Activated T-helper 1 cell treated with anti-CD3 and anti-CD28 coated beads, Interleukin-12 subunit alpha, Interleukin-12 subunit beta, Interleukin-2, Interleukin-4 antibody, amounts not matched to agents 30 ng/mL and 10 ng/mL and 1 ng/mL, durations not matched to agents 14 hours and 24 hours and 36 hours (primary cell): ENCODE data around the gene RPLP2. TPM values are rescaled to one million over a fixed set of nuclear protein-coding genes. Genes with fewer than 3 reads are reported as not detected.

ENCODE experiments used
- DNase-seq: peaks from one replicate; pipeline ENCODE4 v3.0.0; 2021; ENCODE audit warnings: low spot score
- H3K27ac Mint-ChIP-seq: one replicate; pipeline ENCODE4 v1.8.0; 2021; ENCODE audit warnings: mild to moderate bottlenecking, mixed read lengths
- H3K27me3 Mint-ChIP-seq: one replicate; pipeline ENCODE4 v1.8.0; 2022; ENCODE audit warnings: mild to moderate bottlenecking, moderate library complexity, mixed read lengths; ENCODE audit not compliant: insufficient read depth
- H3K36me3 Mint-ChIP-seq: one replicate; pipeline ENCODE4 v1.8.0; 2021; ENCODE audit warnings: low read depth, mixed read lengths
- H3K4me1 Mint-ChIP-seq: one replicate; pipeline ENCODE4 v1.8.0; 2021; ENCODE audit warnings: low read depth, mixed read lengths
- H3K4me3 Mint-ChIP-seq: one replicate; pipeline ENCODE4 v1.8.0; 2021; ENCODE audit warnings: mild to moderate bottlenecking, moderate library complexity, mixed read lengths
- H3K9me3 Mint-ChIP-seq: one replicate; pipeline ENCODE4 v1.8.0; 2021; ENCODE audit warnings: mixed read lengths
- intact Hi-C: fragments of 100-400 bp; cut with micrococcal nuclease; formaldehyde crosslinking; loops from one replicate; pipeline ENCODE4 v1.15.1; 2024
- total RNA-seq: library from RNA; stranded (reverse); gene quantifications from 2 replicates; pipeline ENCODE4 v1.2.3, GENCODE V29; 2022

The RPLP2 gene
- total RNA-seq, 1 donor from 2014 or later, result 2,072 TPM

- Mint-ChIP-seq H3K4me1 (no peaks in the 10 kb centered on the region), H3K27me3 (peaks cover 2% of the 10 kb centered on the region), H3K9me3 (no peaks in the 10 kb centered on the region), H3K36me3 (no peaks in the 10 kb centered on the region), H3K27ac (no peak overlapping the region), H3K4me3 (no peak overlapping the region)
- intact Hi-C loops, result no loop called here
- DNase-seq, result no peak
Observed at GRCh38 chr11:855796-856195, 46.0 kb downstream of the RPLP2 start.

GRCh38 chr11:856397-856796 lies 46.6 kb downstream of the RPLP2 start:
- no peaks in the 10 kb centered on the region for H3K36me3 Mint-ChIP-seq
- no peak overlapping the region for H3K4me3 Mint-ChIP-seq
- peaks cover 2% of the 10 kb centered on the region for H3K27me3 Mint-ChIP-seq
- no peaks in the 10 kb centered on the region for H3K9me3 Mint-ChIP-seq
- H3K27ac Mint-ChIP-seq, result no peak overlapping the region
- H3K4me1 Mint-ChIP-seq, result no peaks in the 10 kb centered on the region
- intact Hi-C loops, result no loop called here
- DNase-seq, result no peak

- Mint-ChIP-seq H3K27ac (no peak overlapping the region), H3K27me3 (no peaks in the 10 kb centered on the region), H3K36me3 (no peaks in the 10 kb centered on the region), H3K9me3 (no peaks in the 10 kb centered on the region), H3K4me3 (no peak overlapping the region), H3K4me1 (no peaks in the 10 kb centered on the region)
- intact Hi-C loops, result no loop called here
- no peak for DNase-seq
Observed at GRCh38 chr11:858053-858761, 48.4 kb downstream of the RPLP2 start.

GRCh38 chr11:858762-859339 lies 49.1 kb downstream of the RPLP2 start:
- Mint-ChIP-seq H3K9me3 (no peaks in the 10 kb centered on the region), H3K27me3 (no peaks in the 10 kb centered on the region), H3K36me3 (no peaks in the 10 kb centered on the region), H3K27ac (no peak overlapping the region), H3K4me3 (no peak overlapping the region), H3K4me1 (no peaks in the 10 kb centered on the region)
- intact Hi-C loops, result no loop called here
- no peak for DNase-seq

- intact Hi-C loops, result no loop called here
- Mint-ChIP-seq H3K9me3 (no peaks in the 10 kb centered on the region), H3K36me3 (no peaks in the 10 kb centered on the region), H3K27me3 (no peaks in the 10 kb centered on the region), H3K4me3 (no peak overlapping the region), H3K4me1 (no peaks in the 10 kb centered on the region), H3K27ac (no peak overlapping the region)
- no peak for DNase-seq
Observed at GRCh38 chr11:859394-860131, 49.8 kb downstream of the RPLP2 start.

- Mint-ChIP-seq H3K36me3 (no peaks in the 10 kb centered on the region), H3K27ac (no peak overlapping the region), H3K27me3 (no peaks in the 10 kb centered on the region), H3K9me3 (no peaks in the 10 kb centered on the region), H3K4me1 (no peaks in the 10 kb centered on the region), H3K4me3 (no peak overlapping the region)
- intact Hi-C loops, result no loop called here
- no peak for DNase-seq
Observed at GRCh38 chr11:860234-861104, 50.7 kb downstream of the RPLP2 start.

- Mint-ChIP-seq H3K4me3 (no peak overlapping the region), H3K27ac (no peak overlapping the region)
Observed at GRCh38 chr11:861105-861479, 51.3 kb downstream of the RPLP2 start.

GRCh38 chr11:862081-862661 lies 52.4 kb downstream of the RPLP2 start:
- Mint-ChIP-seq H3K4me1 (no peaks in the 10 kb centered on the region), H3K36me3 (no peaks in the 10 kb centered on the region), H3K27me3 (no peaks in the 10 kb centered on the region), H3K27ac (no peak overlapping the region), H3K9me3 (no peaks in the 10 kb centered on the region), H3K4me3 (no peak overlapping the region)
- intact Hi-C loops, result no loop called here
- DNase-seq, result no peak

More at GRCh38 chr11:861105-861479, 51.3 kb downstream of the RPLP2 start:
- Mint-ChIP-seq H3K4me1 (no peaks in the 10 kb centered on the region), H3K9me3 (no peaks in the 10 kb centered on the region), H3K27me3 (no peaks in the 10 kb centered on the region), H3K36me3 (no peaks in the 10 kb centered on the region)
- no peak for DNase-seq
- intact Hi-C loops, result no loop called here

Other genes starting within 250 kb of the RPLP2 start
- 0.47 and 0.64 TPM in 2 replicates for gene LMNTD2, start 249.2 kb upstream of the RPLP2 start, total RNA-seq
- 15.9 and 19.8 TPM in 2 replicates for gene RASSF7, start 249.0 kb upstream of the RPLP2 start, total RNA-seq
- gene PHRF1, start 233.5 kb upstream of the RPLP2 start, total RNA-seq, result 58.6 and 59.8 TPM in 2 replicates
- gene IRF7, start 194.0 kb upstream of the RPLP2 start, total RNA-seq, result 56.6 and 63.1 TPM in 2 replicates
- not detected in 2 replicates for gene CDHR5, start 185.0 kb upstream of the RPLP2 start, total RNA-seq
- not detected in 2 replicates for gene SCT, start 182.8 kb upstream of the RPLP2 start, total RNA-seq
- 0.34 and 0.47 TPM in 2 replicates for gene DRD4, start 172.7 kb upstream of the RPLP2 start, total RNA-seq
- 72.2 and 72.7 TPM in 2 replicates for gene DEAF1, start 114.7 kb upstream of the RPLP2 start, total RNA-seq
- 14.2 and 14.7 TPM in 2 replicates for gene TMEM80, start 114.2 kb upstream of the RPLP2 start, total RNA-seq
- 16.8 and 20.2 TPM in 2 replicates for gene EPS8L2, start 103.7 kb upstream of the RPLP2 start, total RNA-seq
- 269 and 283 TPM in 2 replicates for gene TALDO1, start 62.5 kb upstream of the RPLP2 start, total RNA-seq
- 70.4 and 81.7 TPM in 2 replicates for gene GATD1, start 32.5 kb upstream of the RPLP2 start, total RNA-seq
- gene CEND1, start 19.9 kb upstream of the RPLP2 start, total RNA-seq, result 7.1 and 7.2 TPM in 2 replicates
- 87.6 and 92.0 TPM in 2 replicates for gene SLC25A22, start 11.7 kb upstream of the RPLP2 start, total RNA-seq
- gene PIDD1, start 4.7 kb upstream of the RPLP2 start, total RNA-seq, result 25.2 and 27.9 TPM in 2 replicates
- 63.3 and 64.0 TPM in 2 replicates for gene PNPLA2, start 8.9 kb downstream of the RPLP2 start, total RNA-seq
- 1.1 and 1.3 TPM in 2 replicates for gene CRACR2B, start 18.0 kb downstream of the RPLP2 start, total RNA-seq
- 80.6 and 82.3 TPM in 2 replicates for gene CD151, start 23.0 kb downstream of the RPLP2 start, total RNA-seq
- 114 and 126 TPM in 2 replicates for gene POLR2L, start 32.6 kb downstream of the RPLP2 start, total RNA-seq
- gene TSPAN4, start 32.9 kb downstream of the RPLP2 start, total RNA-seq, result 12.8 and 13.9 TPM in 2 replicates
- gene CHID1, start 100.8 kb downstream of the RPLP2 start, total RNA-seq, result 108 and 110 TPM in 2 replicates
- 49.7 and 60.4 TPM in 2 replicates for gene AP2A2, start 115.9 kb downstream of the RPLP2 start, total RNA-seq
- not detected in 2 replicates for gene MUC6, start 226.8 kb downstream of the RPLP2 start, total RNA-seq